Uterus (tissue), 2 donors: Measurements from ENCODE around the gene ZNF362.

Source experiments
- POLR2A ChIP-seq, 2 donors: fragments of 450-650 bp; IDR thresholded peaks; one replicate each; pipeline ENCODE4 v1.6.1; 2016; ENCODE audit warnings: antibody characterized with exemption in 2 of 2, mild to moderate bottlenecking in 1 of 2, moderate library complexity in 1 of 2
- TF ChIP-seq, protein P1 (sequence below), 4 experiments: fragments of 200-600 bp in 2 of 4; fragments of 450-650 bp in 2 of 4; sonication (generic) in 2 of 4; IDR thresholded peaks; one replicate each; pipeline ENCODE4 v1.5.1; 2016 to 2019; ENCODE audit warnings: antibody characterized with exemption in 4 of 4, mild to moderate bottlenecking in 2 of 4, moderate library complexity in 1 of 4

GRCh38 chr1:33338048-33338439, 81.8 kb downstream of the ZNF362 start:
- TF ChIP-seq, protein P1, sequence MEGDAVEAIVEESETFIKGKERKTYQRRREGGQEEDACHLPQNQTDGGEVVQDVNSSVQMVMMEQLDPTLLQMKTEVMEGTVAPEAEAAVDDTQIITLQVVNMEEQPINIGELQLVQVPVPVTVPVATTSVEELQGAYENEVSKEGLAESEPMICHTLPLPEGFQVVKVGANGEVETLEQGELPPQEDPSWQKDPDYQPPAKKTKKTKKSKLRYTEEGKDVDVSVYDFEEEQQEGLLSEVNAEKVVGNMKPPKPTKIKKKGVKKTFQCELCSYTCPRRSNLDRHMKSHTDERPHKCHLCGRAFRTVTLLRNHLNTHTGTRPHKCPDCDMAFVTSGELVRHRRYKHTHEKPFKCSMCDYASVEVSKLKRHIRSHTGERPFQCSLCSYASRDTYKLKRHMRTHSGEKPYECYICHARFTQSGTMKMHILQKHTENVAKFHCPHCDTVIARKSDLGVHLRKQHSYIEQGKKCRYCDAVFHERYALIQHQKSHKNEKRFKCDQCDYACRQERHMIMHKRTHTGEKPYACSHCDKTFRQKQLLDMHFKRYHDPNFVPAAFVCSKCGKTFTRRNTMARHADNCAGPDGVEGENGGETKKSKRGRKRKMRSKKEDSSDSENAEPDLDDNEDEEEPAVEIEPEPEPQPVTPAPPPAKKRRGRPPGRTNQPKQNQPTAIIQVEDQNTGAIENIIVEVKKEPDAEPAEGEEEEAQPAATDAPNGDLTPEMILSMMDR (IDR thresholded peaks at IDR 0.05) = no peak
- TF ChIP-seq POLR2A (IDR thresholded peaks at IDR 0.05) = no peak
